ENCODE data around the gene C4BPA.

C4BPA gene

DNA sequence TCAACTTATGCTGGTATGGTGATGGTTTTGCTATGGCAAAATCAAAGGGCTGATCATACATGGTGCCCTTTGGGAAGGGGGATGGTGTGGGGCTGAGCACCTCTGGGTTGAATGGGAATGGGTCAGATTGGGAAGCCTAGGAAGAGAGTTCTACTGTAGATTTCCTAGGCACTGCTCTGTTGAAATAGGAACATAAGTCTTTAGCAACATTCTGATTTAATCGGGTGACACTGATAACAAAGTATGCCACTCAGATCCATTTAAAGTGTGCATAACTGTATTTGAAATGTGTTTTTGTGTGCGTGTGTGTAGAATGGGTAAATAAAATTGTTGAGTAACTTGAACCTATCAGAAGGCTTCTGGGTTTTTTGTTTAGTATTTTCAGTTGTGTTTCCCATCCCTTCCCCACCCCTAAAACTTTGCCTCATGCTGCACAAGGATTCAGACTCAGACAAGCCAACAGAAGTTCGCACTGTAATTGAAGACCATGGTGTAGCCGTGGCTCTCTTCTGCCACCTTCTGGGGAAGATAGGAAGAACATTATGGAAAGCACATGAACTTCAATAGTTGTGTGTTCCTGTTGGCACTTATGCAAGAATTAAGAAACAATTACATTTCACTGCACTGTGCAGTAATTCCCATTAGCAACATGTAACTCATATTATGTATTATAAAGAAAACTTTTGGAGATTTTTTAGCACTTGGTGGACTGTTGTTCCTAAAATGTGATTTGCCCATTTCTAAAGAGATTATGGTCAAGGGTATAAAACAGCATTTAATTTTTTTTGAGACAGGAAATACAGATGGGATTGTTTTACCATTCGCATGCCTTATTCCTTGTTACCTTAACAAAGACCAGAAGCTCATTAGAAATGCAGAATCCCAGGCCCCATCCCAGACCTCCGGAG is 26.3 kb upstream of the C4BPA start:
- DNase-seq, result peak; percentile 30

DNA sequence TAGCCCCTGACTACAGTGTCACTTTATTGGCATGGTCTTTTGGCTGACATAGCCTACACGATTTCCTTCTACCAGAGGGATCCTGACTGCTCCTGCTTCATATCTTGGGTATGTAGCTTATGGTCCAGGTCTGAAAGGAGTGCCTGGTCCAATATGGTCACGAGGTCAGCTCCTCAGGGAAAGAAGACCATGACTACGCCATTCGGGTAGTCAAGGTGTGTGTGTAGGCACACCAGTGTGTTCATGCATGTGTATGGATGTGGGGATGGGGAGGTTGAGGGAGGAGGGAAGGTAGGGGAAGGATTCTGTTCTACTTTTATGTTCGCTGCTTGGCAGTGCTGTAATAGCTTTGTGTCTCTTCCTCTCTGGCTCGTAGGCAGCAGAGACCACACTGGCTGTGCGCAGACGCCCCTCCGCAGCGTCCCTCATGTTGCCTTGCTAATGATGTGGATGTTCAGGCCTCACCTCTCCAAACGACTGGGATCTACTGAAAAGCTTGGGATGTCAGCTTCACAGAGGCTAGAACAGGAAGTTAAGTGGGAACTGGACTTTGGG is 25.4 kb upstream of the C4BPA start:
- DNase-seq, result no peak

DNA sequence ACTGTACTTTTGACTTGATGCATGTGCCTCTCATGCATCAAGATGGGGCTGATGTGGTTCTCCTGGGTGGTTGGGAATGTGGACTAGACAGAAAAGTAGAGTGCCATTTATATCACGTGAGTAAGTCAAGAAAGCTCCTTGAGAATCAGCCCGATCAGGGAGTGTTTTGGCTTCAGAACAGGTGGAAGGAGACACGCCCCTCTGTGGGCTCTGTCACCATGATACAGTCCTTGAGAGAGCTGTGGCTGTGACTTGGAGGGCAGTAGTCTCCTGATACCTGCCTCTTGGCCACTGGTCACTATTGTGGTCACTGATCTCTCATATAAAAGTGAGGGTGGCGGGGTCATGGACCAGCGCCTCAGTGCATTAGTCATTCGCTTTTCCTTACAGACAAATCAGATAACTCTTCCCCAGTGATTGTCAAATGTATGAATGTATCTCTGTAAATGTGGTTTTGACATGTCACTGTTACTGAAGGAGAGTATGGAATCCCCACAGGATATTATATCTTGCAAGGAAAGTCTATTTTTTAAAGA is 24.3 kb upstream of the C4BPA start:
- DNase-seq, result no peak

DNA sequence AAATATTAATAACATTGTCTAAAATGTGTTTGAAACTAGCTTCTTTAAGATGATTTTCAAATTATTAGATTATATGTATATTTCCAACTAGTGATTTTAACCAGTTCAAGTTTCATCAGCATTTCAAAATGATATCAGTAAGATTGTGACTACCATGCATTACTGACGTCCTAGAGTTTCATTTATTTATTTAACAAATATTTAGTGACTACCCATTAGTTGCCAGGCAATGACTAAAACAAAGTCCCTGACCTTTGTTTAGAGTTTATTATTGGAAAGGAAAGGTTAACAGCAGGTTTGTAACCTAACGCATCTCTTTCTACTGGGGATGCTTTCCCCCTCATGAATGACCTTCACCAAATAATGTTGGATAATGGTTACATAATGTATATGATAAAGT is 22.9 kb upstream of the C4BPA start:
- DNase-seq, result no peak

DNA sequence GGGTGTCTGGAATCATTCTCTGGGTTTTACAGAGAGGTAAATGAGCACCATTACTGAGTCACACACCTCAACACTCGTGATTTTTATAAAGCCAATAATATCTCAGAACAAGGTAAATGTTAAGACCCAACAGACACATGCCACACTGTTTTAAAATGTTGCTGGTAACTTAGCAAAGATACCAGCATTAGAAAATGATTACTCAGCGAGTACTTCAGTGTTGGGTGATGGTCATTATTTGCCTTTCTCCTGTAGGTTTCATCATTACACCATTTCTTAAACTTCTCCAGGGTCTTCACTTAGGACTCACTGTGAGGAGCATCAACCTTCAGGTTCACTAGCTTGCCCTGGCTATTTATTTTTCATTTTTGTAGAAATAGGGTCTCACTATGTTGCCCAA is 22.2 kb upstream of the C4BPA start:
- DNase-seq, result no peak

DNA sequence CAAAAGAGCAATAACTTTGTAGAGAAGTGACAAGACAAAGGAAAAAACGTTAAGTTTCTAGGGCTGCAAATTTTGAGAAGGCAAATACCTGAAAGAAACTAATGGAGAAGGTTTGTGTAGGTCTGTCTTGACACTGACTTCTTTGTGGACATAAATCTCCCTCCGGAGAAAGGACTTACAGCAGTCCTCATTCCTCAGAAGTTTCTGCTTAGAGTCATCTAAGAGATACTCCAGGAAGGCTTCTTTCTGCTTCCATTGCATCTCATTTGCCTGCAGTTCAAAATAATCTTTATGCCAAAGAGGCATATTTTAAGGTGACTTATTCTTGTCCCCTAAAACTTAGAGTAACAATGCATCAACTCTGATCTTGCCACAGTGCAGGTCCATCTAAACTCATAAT is 19.8 kb upstream of the C4BPA start:
- DNase-seq, result no peak

DNA sequence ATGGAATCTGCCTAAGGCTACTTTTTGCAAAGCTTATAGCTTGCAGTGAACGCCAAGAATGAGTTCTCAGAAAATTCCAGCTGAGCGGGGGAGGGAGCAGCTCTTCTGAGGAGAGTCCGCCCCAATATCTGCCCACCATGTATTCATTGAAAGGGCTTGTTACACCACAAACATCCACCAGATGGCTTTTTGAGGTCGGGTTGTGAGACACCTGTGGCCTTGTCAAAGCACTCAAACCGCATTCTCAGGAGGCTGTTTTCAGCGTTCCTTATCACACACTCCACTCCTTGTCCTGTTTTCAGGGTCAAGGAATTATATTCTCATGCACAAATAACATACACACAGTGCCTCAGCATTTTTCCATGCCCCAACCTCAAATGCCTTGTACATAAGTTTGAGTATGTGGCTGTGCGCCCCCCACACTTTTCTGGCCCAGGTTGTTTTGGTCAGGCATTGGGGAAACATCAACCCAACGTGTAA is 19.3 kb upstream of the C4BPA start:
- no peak for DNase-seq

DNA sequence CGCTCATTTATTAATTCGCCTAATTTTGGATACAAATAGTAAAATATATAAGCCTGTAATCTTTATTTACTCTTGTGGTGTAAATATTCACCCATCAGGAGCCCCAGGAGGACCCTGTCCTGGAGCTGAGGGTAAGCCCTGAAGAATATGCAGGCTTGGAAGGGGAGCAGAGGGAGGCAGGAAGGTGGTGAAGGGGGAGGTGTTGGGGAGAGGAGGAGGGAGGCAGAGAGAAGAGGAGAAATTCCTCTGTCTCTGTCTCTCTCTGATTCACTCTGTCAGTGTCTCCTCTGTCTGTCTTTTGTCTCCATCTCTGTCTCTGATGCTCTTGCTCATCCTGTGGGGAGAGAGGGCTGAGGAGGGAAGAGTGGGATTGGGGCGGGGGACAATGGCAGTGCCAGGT is 18.1 kb upstream of the C4BPA start:
- DNase-seq, result no peak

DNA sequence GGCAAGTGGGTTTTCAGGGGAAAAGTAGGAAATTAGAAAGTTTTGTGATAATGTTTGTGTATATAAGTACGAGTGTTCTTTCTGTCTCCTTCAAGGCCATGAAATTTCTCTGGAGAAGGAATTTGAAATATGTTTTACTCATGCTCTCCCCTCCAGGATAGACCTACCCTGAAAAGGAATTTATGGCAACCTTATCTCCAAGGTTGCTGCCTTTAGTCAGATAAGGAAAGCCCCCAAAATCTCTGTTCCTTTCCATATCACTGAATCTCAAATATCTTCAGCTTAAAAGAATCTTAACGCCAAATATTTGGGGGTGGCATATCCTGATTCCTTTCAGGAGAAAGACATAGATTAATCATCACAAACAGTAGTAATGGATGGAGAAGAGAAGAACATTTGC is 15.9 kb upstream of the C4BPA start:
- no peak for DNase-seq

DNA sequence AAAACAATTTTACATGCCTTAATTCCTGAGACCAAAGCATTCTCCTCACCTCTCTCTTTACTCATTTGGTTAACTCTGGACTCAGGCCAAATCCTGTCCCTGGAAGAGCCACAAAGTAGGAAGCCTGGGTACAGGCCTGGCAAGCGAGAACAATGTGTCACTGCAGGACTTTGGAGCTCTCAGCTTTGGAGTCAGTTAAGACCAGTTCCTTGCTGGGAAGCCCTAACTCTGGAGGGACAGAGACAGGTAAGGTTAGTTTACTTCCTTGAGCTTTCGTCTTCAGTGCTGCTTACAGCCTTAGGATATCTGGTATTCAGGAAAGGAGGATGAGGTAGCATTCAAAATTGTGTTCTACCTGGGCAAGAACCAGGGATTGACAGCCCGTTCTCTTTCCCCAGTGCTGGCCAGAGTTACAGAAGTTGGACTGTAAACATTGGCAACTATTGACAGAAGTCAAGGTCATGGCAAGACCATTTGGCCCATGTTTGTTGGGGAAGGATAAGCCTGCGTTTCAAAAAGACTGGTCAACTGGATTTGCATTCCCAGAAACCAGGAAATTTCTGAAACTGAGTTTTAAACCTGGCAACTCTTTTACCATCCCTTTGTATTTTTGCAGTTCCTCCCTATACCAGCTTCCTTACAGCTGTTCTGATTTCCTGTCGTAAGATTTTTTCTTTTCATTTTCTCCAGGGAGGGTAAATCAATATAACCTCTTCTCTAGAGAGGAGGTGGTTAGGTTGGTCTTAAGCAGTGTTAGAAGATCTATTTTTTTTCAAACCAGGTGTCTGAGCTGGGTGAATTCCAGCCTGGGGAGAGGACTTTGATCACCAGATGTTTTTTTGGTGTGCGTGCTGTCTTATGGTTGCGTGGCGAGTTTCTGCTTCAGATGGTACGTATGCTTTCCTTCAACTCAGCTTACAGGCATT is 15.1 kb upstream of the C4BPA start, which contains the start of gene C4BPB:
TSS of gene C4BPB (plus strand) at position 160 of the 926 bp plus-strand sequence. CDS start at position 832, 672 bp downstream.
- DNase-seq, result no peak

DNA sequence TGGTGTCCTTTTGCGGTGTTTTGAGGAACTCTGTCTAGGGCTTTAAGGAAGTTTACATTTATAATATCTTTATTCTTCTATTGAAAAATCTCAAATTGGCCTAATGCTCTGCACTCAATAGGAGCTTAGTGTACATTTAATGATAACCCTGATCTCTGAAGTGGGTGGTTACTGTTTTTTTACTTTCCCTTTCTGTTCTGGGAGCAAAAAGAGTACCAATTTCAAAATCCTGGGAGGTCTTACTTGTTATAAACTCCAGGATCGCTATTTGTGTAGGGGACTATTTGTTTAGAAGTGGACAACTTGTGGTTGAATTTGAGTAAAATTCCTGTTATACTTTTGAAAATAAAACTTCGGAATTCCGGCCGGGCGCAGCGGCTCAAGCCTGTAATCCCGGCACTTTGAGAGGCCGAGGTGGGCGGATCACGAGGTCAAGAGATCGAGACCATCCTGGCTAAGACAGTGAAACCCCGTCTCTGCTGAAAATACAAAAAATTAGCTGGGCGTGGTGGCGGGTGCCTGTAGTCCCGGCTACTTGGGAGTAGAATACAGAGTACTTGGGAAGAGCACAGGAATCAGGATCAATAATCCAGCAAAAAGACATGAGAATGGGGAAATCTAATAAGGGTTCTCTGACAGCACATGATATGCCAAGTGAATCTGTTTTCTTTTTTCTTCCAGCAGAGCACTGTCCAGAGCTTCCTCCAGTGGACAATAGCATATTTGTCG is 14.2 kb upstream of the C4BPA start:
- DNase-seq, result no peak

DNA sequence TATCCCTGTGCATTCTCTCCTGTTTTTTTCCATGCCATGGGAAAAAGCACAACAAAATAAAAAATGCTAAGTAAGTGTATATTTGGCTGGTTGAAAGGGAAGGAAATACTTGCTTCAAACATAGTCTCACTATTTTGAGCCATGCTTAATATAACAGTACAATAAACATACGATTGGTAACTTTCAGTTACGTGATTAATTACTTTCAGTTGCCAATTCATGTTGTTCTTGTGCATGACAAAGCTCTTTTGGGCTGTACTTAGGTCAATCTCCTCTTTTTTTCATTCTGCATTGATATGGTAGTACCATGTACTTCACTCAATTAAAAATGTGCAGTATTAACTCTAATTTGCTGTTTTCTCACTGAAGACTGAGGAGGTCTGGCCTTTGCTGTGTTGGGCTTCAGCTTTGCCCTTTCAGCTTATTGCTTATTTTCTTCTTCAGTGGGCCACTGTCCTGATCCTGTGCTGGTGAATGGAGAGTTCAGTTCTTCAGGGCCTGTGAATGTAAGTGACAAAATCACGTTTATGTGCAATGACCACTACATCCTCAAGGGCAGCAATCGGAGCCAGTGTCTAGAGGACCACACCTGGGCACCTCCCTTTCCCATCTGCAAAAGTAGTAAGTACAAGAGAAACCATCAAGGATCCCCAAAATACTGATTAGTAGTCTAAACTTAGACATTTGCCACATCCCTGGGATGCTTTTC is 12.7 kb upstream of the C4BPA start:
- no peak for DNase-seq

DNA sequence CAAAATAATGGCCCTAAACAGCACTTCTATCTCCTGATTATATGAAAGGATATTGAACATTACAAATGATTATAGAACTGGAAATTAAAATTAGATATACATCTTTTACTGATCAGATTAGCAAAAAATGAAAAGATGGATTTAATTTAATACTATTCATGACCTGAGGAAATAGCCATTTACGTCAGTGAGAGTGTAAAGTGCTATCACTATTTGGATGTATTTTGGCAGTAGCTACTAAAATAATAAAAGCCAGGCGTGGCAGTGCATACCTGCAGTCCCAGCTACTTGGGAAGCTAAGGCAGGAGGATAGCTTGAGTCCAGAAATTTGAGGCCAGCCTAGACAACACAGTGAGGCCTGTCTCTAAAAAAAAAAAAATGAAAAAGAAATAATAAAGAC is 10.1 kb upstream of the C4BPA start:
- DNase-seq, result no peak

DNA sequence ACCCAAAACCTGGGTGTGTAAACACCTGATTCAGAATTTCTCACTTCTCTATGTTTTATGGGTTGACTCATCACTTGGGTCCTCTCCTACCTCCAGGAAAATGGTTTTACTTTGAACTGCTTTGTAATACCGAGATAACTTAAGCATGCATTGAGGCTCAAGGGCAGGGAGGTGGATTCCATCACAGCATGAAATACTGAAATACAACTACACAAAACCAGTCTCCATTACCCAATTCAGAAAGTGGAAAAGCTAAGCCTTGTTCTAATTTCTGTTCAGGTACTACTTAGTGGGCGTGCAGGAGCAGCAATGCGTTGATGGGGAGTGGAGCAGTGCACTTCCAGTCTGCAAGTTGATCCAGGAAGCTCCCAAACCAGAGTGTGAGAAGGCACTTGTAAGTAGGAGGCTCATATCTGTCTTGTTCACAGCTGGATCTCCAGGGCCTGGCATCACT is 6.1 kb upstream of the C4BPA start:
- DNase-seq, result no peak

DNA sequence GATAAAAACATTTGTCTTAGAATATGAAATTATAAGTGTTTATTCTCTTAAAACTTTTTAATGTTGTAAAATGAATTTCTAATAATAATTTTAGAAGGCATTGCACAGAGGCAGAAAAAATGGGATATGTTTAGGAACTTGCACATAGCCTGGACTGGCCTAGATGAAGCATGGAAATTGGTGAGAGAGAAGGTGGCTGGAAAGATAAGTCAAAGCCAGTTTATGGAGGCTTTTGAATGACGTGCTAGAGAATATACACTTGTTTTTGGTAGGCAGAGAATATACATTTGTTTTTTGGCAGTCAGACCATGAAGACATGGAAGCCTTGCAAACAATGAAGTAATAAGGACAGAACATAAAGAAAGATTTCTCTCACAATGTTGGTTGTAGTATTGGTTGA is 2.3 kb upstream of the C4BPA start:
- DNase-seq, result no peak

DNA sequence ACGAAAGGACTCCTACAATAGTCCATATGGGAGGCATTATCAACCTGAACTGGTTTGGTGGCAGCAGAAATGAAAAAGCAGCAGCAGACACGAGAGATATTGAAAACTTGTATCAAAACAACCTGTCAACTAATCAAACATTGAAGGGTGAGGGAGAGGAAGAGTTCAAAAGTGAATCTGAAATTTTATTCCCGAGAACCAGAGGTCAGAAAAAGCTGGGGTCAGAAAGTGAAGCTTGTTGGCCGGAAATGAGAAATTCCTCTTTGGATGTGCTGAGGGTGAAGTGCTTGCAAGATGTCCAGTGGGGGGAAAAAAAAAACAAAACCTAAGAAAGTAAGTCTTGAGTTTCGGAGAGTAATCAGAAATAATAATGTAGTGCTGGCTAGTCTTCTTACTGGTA is 1.9 kb upstream of the C4BPA start:
- no peak for DNase-seq

DNA sequence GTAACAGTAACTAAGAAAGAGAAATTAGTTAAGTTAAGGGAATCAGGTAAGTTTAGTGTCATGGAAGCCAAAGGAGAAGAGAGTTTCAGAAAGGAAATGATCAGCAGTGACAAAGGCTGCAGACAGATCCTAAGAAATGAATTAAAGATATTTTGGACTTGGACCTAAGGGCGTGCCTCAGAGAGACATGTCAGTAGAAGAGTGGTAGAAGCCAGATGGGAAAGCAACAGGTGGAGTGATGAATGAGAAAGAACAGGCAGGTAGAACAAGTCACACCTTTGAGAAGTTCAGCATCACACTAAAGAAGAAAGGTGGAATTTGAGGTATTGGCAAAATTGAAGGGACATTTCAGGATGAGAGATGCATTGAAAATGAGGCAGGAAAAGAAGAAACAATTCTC is 1.4 kb upstream of the C4BPA start:
- DNase-seq, result no peak

DNA sequence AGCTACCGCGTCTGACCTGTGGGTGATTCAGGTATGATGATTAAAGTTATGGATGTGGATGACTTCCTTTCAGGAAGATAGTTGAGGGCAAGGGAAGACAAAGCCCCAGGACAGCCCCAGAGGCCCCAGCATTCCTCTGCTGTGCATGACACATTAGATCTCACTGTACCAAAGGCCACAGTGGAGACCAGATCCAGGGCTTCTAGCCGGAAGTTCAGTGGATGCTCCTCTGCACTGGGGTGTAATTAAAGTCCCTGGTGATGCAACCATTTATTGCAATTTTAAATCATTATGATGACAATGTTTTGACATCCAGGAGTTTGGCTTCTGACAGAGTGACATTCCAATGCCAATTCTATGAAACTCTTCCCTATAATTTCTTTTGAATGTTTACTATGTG is 5.0 kb downstream of the C4BPA start:
- DNase-seq, result no peak

DNA sequence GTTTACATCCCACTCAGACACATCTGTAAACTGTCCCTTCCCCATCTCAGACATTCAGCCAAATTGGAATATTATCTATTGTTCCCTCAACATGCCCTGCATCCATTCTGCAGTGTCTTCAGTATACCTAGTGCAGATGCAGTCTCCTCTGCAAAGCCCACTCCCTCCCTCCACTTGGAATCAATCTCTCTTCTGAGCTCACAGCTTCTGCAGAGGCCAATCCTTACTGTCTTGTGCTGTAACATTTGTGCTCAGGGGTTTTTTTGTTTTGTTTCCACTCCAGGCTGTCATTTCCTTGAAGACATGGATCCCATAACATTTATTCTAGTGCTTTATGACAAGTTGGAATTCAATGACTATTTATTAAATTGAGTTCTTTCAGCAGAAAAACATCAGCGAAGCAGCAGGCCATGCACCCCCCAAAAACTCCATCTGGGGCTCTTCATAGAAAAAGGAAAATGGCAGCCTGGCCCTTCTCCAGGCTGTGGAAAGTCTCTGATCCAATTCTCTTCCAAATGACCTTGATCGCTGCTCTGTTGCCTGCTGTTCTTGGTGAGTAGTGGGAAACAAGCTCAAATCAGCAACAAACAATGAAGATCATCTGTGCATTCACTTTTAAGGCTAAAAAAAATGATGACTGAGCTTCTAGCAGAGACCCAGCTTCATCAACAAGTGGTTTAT is 8.7 kb downstream of the C4BPA start:
- no peak for DNase-seq

DNA sequence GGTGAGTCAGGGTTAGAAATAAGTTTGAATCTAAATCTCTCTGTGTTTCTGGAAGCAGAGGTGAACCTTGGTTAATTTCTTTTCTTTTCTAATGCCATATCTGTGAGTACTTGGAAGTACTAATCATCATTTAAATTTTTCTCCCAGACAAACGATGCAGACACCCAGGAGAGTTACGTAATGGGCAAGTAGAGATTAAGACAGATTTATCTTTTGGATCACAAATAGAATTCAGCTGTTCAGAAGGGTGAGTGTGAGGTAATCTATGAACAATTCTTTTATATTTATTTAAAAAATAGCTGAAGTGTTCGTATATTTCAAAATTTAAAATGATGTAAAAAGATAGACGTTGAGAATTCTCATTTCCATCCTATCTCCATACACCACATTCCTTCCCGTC is 11.2 kb downstream of the C4BPA start:
- DNase-seq, result no peak

DNA sequence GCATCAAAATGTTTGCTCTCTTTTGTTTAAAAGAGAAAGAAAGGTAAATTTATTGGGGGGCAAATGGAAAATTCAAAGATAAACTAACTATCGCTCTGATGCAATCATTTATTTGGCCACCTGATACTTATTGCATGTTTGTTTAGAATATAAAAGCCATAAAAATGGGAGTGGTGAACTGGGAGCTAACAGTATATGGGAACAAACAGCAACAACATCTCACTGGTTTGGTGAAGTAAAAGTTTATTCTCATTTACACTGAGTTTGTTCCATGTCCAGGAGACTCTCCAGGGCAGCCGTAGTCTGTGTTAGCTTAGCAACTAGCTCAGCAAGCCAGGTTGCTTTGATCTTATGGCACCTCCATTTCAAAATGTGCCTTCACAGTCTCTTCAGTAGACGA is 20.4 kb downstream of the C4BPA start:
- DNase-seq, result no peak
